ENCODE data around the gene RARB. TPM values are rescaled to one million over a fixed set of nuclear protein-coding genes. Genes with fewer than 3 reads are reported as not detected.
A peak's percentile ranks its signal among the peaks of the same experiment; 100 is the strongest.

The RARB gene
- total and polyA plus RNA-seq, 11 donors = 4.3 to 21.0 (median 16.3) TPM

GRCh38 chr3:25582242-25582641 lies 154.2 kb downstream of the RARB start:
- H3K36me3 ChIP-seq = peaks cover 0 to 40% (median 10%) of the 10 kb centered on the region in 9 donors

GRCh38 chr3:25583343-25583742 lies 155.3 kb downstream of the RARB start:
- H3K4me1 ChIP-seq = peaks cover 0 to 28% (median 3%) of the 10 kb centered on the region in 12 donors
- peaks cover 0 to 40% (median 10%) of the 10 kb centered on the region in 9 donors for H3K36me3 ChIP-seq
- H3K9me3 ChIP-seq = no peaks in the 10 kb centered on the region
- 80 to 93% (median 89%) methylated on average over 10 of the region's 10 CpGs for WGBS, 4 donors
- ATAC-seq = peak in 1 of 4 donors; percentile 25
- H3K27me3 ChIP-seq = no peaks in the 10 kb centered on the region
- TF ChIP-seq, protein P1, sequence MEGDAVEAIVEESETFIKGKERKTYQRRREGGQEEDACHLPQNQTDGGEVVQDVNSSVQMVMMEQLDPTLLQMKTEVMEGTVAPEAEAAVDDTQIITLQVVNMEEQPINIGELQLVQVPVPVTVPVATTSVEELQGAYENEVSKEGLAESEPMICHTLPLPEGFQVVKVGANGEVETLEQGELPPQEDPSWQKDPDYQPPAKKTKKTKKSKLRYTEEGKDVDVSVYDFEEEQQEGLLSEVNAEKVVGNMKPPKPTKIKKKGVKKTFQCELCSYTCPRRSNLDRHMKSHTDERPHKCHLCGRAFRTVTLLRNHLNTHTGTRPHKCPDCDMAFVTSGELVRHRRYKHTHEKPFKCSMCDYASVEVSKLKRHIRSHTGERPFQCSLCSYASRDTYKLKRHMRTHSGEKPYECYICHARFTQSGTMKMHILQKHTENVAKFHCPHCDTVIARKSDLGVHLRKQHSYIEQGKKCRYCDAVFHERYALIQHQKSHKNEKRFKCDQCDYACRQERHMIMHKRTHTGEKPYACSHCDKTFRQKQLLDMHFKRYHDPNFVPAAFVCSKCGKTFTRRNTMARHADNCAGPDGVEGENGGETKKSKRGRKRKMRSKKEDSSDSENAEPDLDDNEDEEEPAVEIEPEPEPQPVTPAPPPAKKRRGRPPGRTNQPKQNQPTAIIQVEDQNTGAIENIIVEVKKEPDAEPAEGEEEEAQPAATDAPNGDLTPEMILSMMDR (IDR thresholded peaks at IDR 0.05) = no peak
- TF ChIP-seq POLR2A (IDR thresholded peaks at IDR 0.05) = no peak
- DNase-seq = no peak
- no peak overlapping the region for H3K27ac ChIP-seq
- intact Hi-C loops (cut with DNase I) = loop anchor here in 2 of 10 donors (5.0 to 10.0 kb wide), 2 partner anchors 56 to 59 kb away; no protein-coding TSS in a partner anchor
- no peak overlapping the region for H3K4me3 ChIP-seq

More at GRCh38 chr3:25582242-25582641, 154.2 kb downstream of the RARB start:
- Histone ChIP-seq H3K4me3 (no peak overlapping the region), H3K4me1 (peaks cover 0 to 24% (median 0%) of the 10 kb centered on the region in 12 donors), H3K27me3 (no peaks in the 10 kb centered on the region), H3K27ac (no peak overlapping the region), H3K9me3 (no peaks in the 10 kb centered on the region)
- ATAC-seq = peak in 1 of 4 donors; percentile 18
- TF ChIP-seq POLR2A (IDR thresholded peaks at IDR 0.05) = no peak
- TF ChIP-seq, protein P1 (IDR thresholded peaks at IDR 0.05) = no peak
- intact Hi-C loops (cut with DNase I) = loop anchor here in 2 of 10 donors (5.0 to 10.0 kb wide), 2 partner anchors 55 to 57 kb away; no protein-coding TSS in a partner anchor
- no peak for DNase-seq
- WGBS, 4 donors = 90 to 93% (median 92%) methylated on average over 2 of the region's 2 CpGs

GRCh38 chr3:25584011-25584789 lies 156.1 kb downstream of the RARB start:
- no peaks in the 10 kb centered on the region for H3K27me3 ChIP-seq
- intact Hi-C loops (cut with DNase I) = loop anchor here in 2 of 10 donors (5.0 to 10.0 kb wide), 2 partner anchors 57 to 59 kb away; no protein-coding TSS in a partner anchor
- peaks cover 0 to 40% (median 10%) of the 10 kb centered on the region in 9 donors for H3K36me3 ChIP-seq
- DNase-seq (no peak), ATAC-seq (no peak)
- H3K4me3 ChIP-seq = no peak overlapping the region
- H3K4me1 ChIP-seq = peaks cover 0 to 29% (median 7%) of the 10 kb centered on the region in 12 donors
- H3K9me3 ChIP-seq = no peaks in the 10 kb centered on the region
- H3K27ac ChIP-seq = no peak overlapping the region
- WGBS, 4 donors = 86 to 91% (median 91%) methylated on average over 17 of the region's 17 CpGs
- TF ChIP-seq, protein P1 (IDR thresholded peaks at IDR 0.05) = no peak
- no peak for TF ChIP-seq POLR2A (IDR thresholded peaks at IDR 0.05)
